ENCODE data around the gene LATS2.

GRCh38 chr13:21033856-21034602, 27.4 kb downstream of the LATS2 start:
- no peak for TF ChIP-seq CTCF (IDR thresholded peaks at IDR 0.05)
- TF ChIP-seq POLR2A (IDR thresholded peaks at IDR 0.05) = no peak

All from uterus (tissue), 2 donors.